Breast epithelium (tissue), 3 donors: ENCODE results near the gene ECSCR.

Experiments used
- CTCF ChIP-seq, 3 donors: fragments of 450-650 bp; IDR thresholded peaks; one replicate each; pipeline ENCODE4 v1.5.1; 2016 to 2017; ENCODE audit warnings: antibody characterized with exemption in 3 of 3, mild to moderate bottlenecking in 3 of 3, moderate library complexity in 3 of 3
- POLR2A ChIP-seq: fragments of 450-650 bp; IDR thresholded peaks from one replicate; pipeline ENCODE4 v1.6.1; 2016; ENCODE audit warnings: antibody characterized with exemption, mild to moderate bottlenecking, moderate library complexity

GRCh38 chr5:139402561-139403158, 59.9 kb downstream of the ECSCR start:
- TF ChIP-seq POLR2A (no peak), CTCF (IDR thresholded peaks at IDR 0.05) (no peak)
